Uterus (tissue), 2 donors: ENCODE data around the gene PDE4B.

Source experiments
- POLR2A ChIP-seq, 2 donors: fragments of 450-650 bp; IDR thresholded peaks; one replicate each; pipeline ENCODE4 v1.6.1; 2016; ENCODE audit warnings: antibody characterized with exemption in 2 of 2, mild to moderate bottlenecking in 1 of 2, moderate library complexity in 1 of 2
- TF ChIP-seq, protein P1 (sequence below), 4 experiments: fragments of 200-600 bp in 2 of 4; fragments of 450-650 bp in 2 of 4; sonication (generic) in 2 of 4; IDR thresholded peaks; one replicate each; pipeline ENCODE4 v1.5.1; 2016 to 2019; ENCODE audit warnings: antibody characterized with exemption in 4 of 4, mild to moderate bottlenecking in 2 of 4, moderate library complexity in 1 of 4

DNA sequence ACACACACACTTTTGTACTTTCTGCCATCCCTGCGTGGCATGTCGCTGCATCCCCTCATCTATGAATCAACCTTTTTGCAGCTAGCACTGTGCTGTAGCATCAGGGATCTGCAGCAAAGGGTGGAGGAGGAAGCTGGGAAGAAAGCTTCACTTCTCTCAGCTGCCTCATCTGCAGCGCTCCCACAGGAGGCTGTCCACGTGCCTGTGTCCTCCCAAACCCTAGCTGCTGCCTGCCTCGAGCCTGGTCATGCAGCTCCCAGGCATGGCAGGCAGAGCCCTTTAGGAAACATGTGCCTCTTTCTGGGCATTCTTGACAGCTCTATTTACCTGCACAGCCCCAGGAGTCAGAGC, 479.2 kb downstream of the PDE4B start:
- TF ChIP-seq, protein P1, sequence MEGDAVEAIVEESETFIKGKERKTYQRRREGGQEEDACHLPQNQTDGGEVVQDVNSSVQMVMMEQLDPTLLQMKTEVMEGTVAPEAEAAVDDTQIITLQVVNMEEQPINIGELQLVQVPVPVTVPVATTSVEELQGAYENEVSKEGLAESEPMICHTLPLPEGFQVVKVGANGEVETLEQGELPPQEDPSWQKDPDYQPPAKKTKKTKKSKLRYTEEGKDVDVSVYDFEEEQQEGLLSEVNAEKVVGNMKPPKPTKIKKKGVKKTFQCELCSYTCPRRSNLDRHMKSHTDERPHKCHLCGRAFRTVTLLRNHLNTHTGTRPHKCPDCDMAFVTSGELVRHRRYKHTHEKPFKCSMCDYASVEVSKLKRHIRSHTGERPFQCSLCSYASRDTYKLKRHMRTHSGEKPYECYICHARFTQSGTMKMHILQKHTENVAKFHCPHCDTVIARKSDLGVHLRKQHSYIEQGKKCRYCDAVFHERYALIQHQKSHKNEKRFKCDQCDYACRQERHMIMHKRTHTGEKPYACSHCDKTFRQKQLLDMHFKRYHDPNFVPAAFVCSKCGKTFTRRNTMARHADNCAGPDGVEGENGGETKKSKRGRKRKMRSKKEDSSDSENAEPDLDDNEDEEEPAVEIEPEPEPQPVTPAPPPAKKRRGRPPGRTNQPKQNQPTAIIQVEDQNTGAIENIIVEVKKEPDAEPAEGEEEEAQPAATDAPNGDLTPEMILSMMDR (IDR thresholded peaks at IDR 0.05): no peak
- no peak for TF ChIP-seq POLR2A (IDR thresholded peaks at IDR 0.05)
